ENCODE data around the gene AP1AR.
"Not testable (repeated sequence)": the region's sequence is repeated elsewhere in the genome, so short reads cannot be mapped to it uniquely, and the experiment has no call there.

The AP1AR gene

DNA sequence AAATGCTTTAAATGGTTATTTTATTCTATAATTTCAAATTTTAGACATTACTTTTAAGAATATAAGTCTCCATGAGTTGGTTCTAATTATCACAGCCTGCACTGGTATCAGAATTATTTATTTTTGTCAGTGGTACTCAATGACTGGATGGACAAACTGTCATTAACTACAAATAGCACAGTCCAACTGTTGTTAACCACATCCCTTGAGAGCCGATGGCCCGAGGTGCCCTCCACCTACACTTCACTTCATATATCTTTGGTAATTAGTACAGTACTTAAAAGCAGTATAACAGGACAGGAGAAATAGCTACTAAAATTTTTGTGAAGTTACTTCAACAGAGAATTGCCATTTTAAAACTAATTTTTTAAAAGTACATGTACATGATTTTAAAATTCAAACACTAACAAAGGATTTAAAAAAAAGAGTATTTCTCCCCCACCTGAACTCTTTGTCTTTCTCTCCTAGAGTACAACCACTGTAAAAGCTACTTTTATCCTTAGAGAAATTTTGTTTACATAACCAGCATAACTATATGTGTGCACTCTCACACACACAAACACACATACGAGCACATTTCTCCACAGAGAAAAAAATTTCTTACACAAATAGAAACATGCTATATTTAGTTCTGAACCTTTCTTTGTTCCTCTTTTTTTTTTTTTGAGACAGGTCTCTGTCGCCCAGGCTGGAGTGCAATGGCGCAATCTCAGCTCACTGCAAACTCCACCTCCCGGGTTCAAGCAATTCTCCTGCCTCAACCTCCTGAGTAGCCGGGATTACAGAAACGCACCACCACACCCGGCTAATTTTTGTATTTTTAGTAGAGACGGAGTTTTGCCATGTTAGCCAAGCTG, 47.7 kb downstream of the AP1AR start:
- no peak for DNase-seq

DNA sequence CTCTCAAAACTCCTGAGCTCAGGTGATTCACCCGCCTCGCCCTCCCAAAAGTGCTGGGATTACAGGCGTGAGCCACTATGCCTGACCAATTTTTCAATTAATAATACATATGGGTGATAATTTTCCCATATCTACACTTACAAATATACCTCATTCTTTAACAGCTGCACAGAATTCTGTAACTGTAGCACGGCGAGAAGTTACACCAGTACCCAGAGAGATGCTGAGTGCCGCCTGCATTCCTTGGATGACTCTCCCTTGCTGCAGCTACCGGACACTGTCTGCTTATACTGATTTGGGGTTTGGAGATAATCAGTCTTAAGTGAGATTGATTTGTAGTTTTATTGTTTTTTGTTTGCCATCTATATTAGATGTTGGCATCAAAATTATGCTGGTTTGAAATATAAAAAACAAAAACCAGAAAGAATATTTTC, 48.3 kb downstream of the AP1AR start:
- no peak for DNase-seq

DNA sequence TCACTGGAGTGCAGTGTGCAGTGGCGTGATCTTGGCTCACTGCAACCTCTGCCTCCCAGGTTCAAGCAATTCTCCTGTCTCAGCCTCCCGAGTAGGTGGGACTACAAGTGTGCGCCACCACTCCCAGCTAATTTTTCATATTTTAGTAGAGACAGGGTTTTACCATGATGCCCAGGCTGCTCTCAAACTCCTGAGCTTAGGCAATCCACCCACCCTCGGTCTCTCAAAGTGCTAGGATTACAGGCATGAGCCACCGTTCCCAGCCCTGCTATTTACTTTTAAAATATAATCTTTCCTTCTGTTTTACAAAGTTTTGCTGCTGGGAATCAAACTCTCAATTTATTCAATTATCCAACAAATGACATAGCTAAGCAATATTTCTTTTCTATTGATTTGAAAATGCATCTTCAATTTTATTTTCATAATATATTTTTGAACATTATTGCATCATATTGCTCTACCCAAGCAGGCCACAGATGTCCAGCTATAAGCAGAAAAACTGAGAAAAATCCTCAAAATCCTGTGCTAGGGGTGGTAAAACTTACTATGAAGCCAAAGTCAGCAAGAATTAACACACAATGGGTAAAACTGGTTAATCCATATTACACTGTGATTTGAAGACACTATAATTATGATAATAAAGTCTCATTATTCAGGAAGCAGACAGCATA, 48.9 kb downstream of the AP1AR start:
- no peak for DNase-seq

DNA sequence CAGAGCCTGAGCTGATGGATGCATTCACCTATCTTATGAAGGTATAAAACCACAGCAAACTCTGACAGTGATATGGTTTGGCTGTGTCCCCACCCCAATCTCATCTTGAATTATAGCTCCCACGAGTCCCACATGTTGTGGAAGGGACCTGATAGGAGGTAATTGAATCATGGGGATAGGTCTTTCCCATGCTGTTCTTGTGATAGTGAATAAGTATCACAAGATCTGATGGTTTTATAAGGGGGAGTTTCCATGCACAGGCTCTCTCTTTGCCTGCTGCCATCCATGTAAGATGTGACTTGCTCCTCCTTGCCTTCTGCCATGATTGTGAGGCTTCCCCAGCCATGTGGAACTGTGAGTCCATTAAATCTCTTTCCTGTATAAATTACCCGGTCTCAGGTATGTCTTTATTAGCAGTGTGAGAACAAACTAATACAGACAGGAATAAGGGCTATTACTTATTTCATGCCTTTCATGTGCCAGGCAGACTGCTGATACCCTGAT, 50.4 kb downstream of the AP1AR start:
- not testable (repeated sequence) for DNase-seq

DNA sequence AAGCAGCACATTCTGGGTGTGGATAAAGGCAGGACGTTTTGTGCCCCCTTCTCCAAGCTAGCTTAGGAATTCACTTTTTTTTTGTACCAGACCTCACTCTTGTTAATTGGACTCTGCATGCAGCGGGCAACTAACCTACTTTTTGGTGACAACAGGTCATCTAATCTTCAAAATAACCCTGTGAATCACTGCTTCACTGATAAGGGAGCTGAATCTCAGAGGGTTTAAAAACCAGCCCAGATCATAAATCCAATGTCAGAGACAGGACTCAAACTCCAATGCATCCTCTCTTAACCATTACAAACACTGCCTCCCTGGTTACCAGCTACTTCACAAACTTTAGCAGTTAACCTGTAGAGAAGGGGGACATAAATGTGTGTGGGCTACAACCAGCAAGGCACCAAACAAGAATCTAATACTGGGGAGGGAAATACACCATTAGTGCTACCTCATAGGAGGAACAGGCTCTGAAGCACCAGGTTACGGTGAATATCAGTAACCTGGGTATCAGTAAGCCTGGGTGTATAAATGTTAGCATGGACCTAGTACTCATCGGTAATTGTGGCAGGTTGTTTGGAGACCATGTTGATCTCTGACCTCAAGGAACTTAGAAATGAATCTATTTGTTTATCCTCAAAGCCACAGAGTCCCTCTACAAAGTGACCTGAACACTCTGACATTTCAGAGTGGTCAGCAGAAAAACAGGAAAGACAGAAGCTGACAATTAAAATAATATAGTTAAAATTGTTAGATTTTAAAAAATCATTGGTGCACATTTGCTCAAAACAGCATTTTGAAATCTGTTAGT, 51.5 kb downstream of the AP1AR start:
- DNase-seq: no peak

DNA sequence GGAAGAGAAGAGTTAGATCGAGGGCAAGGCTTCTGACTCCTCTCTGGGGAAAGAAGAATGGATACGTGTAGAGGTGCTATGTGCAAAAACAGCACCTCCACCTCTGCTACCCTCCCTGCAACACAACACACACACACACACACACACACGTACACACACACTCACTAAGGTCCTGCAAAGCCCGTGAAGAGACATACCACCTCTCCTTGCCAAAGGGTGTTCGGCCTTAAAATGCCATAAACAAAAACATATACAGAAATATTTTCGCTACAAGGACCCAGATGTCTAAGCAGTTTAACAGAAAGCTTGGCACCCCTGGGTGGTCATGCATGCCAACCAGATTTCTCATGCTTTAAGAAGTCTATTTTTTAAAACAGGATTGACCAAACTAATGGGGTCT, 52.6 kb downstream of the AP1AR start:
- peak; percentile 1 for DNase-seq

DNA sequence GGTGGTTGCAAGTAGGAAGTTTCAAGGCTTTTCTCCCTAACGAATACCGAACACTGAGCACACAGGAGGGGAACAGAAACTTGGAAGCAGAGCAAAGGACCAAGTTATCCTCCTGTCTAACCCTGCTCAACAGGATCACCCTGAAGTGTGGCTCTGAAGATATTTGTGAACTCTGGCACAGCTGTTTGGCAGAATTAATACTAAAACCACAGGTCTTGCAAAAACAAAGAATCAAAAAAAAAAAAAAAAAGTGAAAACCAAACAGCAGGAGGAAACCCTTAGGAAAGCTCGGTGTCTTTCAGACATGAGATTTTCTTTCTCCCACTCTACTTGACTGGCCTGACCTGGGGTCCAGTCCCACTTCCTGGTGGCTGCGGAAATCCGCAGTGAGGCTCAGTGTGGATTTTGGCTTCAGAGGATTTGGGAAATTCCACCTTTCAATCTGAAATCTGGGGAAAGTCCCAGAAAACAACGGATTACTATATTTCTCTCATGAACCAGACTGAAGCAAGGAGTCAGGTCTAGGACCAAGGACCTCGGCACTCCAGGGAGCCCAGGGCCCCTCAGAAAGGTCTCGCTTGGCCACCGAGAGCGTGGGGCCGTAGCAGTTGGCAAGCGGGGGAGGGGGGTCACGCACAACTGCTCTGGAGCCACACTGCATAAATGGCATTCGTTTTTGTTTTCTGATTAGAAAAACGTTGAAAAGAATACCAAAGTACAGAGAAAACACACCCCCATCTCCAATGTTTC, 53.2 kb downstream of the AP1AR start:
- no peak for DNase-seq

DNA sequence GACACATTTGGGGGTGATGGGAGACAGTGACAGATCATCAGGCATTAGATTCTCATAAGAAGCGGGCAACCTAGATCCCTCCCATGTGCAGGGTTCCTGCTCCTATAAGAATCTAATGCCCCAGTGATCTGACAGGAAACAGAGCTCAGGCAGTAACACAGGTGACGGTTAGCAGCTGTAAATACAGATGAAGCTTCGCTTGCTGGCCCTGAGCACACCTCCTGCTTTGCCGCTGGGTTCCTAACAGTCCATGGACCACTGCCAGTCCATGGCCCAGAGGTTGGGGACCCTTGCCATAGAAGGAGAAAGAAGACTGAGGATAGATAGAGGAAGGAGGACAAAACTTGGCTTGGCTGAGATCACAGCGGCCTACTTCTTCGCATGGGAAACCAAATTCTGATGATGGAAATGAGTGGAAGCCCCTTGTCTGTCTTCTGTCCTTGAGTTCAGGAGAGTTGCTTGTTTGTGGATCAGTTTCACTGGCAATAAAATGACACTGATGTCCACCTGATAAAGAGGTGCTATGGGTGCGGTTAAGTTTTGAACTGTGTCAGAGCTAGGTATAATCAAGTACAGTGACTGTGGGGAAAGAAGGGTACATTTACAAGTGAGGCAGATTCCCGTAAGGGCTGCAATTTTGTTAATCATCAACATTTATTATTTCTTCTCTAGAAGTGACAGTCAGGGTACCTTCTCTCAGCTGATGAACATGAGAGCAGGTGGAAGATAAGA, 55.8 kb downstream of the AP1AR start:
- no peak for DNase-seq

DNA sequence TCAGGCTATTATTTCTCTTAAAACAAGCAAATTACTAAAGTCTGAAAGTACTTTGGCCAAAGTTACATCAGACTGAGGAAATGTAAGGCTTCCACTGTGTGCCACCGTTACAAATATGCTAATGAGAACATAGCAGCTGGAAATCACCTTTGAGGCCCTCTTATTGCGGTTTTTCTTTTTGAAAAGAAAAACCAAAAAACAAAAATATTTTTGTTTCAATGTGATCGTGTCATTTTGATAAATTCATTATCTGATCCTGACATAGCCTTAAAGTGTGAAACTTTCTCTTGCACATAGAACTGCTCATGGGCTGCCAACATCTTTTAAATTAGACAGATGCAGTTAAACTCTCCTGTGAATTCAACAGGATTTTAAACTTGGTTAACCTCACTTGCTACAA, 56.9 kb downstream of the AP1AR start:
- DNase-seq: no peak

DNA sequence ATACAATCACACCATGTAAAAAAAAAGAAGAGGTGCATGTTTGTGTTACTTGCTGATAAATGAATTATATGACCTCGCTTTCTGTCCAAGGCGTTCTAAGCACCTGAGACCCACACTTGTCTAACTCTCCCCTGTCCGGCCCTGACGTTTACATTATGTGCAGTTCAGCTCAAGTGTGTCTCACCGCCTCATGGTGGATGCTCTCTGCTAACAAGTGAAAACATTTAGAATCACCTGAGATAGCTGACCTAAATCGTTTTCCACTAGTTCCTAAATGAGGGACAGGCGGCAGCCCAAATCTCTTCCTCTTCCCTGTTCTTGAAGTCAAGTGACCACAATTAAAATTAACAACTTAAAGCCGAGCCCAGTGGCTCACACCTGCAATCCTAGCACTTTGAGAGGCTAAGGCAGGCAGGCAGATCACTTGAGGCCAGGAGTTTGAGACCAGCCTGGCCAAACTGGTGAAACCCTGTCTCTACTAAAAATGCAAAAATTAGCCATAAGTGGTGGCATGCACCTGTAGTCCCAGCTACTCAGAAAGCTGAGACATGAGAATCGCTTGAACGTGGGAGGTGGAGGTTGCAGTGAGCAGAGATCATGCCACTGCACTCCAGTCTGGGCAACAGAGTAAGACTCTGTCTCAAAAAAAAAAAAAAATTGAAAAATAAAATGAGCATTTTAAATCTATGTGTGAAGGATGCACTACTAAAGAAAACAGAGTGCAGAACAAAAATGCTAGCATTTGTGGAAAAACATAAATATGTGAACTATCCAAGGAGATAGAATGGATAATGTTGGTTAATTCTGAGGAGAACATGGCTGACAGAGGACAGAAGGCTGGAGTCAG, 58.0 kb downstream of the AP1AR start:
- DNase-seq: no peak

DNA sequence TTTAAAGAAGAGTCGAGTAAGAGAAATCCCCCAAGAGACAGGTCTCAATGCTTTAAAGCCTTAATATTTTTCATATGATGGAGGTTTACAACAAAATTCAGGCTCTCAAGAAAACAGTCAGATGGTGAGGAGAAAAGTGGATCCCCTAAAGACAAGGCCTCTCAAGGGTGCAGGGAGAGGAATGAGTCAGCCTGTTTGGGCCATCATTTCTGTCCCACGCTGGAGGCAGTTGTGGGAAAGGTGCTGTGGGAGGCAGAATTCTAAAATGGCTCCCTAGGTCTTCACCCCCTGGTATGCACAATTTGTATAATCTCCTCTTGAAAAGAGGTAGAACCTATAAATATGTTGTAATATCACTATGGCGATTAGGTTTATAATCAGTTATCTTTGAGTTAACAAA, 58.8 kb downstream of the AP1AR start:
- DNase-seq: no peak

DNA sequence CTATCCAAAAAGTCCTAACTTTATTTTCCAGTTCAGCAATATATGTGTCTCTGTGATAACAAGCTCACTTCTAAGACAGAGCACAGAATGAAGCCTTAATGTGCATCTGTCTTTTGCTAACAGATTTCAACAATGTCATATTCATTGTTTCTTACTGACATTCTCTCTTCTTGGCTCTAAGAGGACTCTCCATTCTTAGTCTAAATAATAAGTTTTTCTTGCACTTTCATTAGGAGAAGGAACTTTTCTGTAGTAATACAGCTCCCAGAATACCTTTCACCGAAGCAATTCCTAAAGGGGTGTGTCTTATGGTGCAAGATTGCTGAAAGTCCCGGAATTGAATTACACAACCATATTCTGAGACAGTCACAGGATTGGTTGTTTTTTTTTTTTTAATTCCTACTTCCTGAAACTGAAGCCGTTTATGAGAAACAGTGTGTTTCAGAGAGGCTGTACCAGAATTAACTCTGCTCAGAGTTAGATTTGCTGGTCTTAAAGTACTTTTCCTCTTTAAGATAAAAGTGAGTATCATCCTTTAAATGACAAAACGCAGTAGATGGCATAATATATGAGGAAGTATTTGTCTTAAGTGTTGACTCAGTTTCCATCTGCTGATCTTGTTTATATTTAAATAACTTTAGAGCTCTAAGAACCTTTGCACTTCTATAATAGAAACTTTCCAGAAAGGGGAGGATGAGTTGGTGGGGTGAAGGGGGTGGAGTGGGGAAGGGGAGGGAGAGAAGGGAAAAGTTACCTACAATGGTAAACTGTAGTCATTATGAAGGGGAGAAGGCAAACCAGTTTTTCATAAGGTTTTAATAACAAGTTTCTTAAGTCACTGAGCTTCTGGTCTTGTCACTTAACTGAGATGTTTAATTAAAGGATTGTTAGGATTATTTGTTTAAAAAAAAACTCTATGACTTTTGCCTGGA, 65.6 kb downstream of the AP1AR start, which contains the start of gene ALPK1:
Gene ALPK1 (plus strand): TSS at position 421 of the 932 bp plus-strand sequence.
- DNase-seq: peak; percentile 75

DNA sequence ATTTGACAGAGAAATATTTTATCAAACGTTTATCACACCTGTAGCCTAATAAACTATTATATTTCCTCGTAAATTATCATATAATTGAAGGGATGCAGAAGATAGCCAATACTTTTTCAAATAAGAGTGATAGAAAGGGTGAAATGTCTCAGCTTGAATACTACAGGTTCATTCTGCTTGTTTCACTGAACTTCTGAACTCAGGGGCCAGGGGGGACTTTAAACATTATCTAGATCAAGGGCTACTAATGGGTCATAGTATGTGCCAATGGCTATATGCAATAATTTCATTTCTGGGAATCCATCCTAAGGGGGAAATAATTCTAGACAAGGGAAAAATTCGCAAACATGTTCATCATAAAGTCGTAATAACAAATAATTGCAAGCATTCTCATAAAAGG, 68.1 kb downstream of the AP1AR start:
- DNase-seq: no peak

DNA sequence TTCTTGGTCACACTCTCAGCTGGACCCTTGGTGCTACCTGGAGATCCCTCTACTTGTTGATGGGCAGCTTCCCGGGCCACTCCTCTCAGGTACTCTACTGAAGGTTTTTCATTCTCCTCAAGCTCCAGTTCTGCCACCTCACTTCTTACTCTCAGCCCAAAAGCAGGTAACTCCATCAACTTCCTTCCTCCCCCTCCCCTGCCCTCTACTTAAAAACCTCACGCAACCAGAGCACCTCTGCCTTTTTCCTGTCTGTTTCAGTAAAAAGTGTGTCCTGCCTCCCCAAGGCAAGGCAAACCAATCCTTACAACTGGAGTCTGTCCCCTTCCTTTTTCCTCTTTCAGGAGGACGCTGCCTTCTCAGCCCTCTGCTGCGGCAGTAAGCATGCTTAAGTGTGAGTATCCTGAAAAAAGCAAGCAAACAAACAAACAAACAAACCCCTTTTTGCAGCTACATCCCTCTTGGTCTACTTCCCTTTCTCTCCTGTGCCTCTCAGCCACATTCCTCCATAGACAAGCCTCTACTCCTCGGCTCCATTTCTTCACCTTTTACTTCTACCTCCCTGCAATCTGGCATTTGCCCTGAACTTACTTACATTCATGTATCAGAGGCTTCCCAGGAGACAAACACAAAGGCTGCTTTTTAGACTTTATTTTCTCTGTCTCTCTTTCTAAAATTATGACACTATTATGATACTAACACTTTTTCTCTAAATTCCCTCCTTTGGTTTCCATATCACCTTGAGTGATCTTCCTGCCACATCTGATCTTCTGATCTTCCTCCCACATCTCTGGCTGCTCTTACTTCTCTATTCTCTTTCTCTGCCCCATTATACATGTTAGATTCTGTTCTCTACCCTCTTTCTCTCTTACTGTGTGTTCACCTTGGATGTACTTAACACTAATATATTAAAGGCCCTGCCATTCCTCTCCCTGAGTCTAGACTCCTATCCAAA, 71.0 kb downstream of the AP1AR start:
- DNase-seq: no peak

DNA sequence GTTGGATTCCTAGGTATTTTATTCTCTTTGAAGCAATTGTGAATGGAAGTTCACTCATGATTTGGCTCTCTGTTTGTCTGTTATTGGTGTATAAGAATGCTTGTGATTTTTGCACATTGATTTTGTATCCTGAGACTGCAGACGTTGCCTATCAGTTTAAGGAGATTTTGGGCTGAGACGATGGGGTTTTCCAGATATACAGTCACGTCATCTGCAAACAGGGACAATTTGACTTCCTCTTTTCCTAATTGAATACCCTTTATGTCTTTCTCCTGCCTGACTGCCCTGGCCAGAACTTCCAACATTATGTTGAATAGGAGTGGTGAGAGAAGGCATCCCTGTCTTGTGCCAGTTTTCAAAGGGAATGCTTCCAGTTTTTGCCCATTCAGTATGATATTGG, 73.9 kb downstream of the AP1AR start:
- not testable (repeated sequence) for DNase-seq

DNA sequence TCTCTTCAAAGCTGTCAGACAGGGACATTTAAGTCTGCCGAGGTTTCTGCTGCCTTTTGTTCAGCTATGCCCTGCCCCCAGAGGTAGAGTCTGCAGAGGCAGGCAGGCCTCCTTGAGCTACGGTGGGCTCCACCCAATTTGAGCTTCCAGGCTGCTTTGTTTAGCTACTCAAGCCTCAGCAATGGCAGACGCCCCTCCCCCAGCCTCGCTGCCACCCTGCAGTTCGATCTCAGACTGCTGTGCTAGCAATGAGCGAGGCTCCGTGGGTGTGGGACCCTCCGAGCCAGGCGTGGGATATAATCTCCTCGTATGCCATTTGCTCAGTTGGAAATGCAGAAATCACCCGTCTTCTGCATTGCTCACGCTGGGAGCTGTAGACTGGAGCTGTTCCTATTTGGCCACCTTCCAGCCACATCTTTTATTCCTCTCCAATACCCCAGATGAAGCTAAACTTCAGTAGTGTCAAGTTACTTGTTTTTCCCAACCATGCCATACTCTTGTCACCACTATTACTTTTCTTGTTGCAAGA, 77.7 kb downstream of the AP1AR start:
- DNase-seq: not testable (repeated sequence)

DNA sequence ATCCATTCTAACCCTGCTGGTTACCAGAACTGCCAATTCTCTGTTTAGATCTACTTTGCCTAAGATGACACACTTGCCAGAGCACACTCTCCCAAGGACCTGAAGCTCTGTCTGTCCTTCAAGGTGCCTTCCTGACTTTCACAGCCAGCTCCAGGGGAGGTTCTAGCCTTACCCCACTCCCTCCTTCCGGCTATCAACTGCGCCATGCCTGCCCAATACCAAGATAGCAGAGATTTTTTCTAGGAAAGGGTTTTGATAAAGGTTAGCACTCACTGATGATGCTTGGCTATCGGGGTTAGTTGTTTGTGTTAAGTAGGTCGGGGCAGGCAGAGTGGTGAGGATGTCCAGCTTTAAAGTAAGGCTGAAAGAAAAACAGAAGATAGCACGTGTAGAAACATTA, 79.9 kb downstream of the AP1AR start:
- DNase-seq: no peak

DNA sequence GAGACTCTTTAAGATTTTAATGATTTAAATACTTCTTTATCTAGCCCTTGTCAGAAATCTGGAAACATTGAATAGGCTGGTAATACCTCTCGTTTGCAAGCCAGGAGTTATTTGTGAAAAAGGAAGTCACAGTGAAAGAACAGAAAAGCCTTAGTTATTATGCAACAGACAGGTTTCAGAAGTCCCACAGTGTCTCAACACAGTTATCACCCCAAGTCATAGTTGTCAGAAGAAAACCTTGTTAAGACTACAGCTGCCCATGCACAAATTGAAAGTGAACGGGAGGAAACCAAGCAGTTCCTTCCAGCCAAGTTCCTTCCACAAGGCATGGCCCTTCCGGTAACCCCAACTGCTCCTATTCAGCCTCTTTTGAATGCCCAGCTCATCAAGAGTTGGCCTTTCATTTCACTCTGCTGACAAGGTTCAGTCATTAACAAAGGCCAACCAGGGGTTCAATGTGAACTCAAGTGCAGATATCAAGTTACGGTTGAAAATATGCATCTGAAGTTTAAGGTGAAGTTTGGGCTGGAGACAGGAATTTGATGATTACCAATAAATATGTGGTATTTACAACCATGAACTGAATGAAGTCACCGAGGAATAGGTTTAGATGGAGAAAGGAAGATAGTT, 81.1 kb downstream of the AP1AR start:
- no peak for DNase-seq

Measured in HCEC 1CT (cell line).